ENCODE measurements around the gene DPH6. TPM values are rescaled to one million over a fixed set of nuclear protein-coding genes. Genes with fewer than 3 reads are reported as not detected.

Gene DPH6
- total and polyA plus RNA-seq, 7 donors: 5.5 to 26.0 (median 18.0) TPM

GRCh38 chr15:35471024-35471423 lies 74.9 kb downstream of the DPH6 start:
- Histone ChIP-seq H3K27ac (no peak overlapping the region), H3K4me3 (peak overlapping the region; percentile 1), H3K9me3 (no peaks in the 10 kb centered on the region), H3K27me3 (ENCODE audit: insufficient read depth in 3 of 3, low read length in 2 of 3) (no peaks in the 10 kb centered on the region), H3K36me3 (ENCODE audit: insufficient read depth in 1 of 2, low read depth in 1 of 2) (no peaks in the 10 kb centered on the region), H3K4me1 (peaks cover 6% of the 10 kb centered on the region)
- DNase-seq (no peak), ATAC-seq (peak; percentile 35 to 68 (median 62))
- no peak for TF ChIP-seq CTCF (IDR thresholded peaks at IDR 0.05)
- intact Hi-C loops (cut with DNase I): no loop called here

- intact Hi-C loops (cut with DNase I): no loop called here
- no peak for TF ChIP-seq CTCF (IDR thresholded peaks at IDR 0.05)
- no peak overlapping the region for H3K27ac ChIP-seq
- no peaks in the 10 kb centered on the region for H3K36me3 ChIP-seq (ENCODE audit: insufficient read depth in 1 of 2, low read depth in 1 of 2)
- 32 to 62% (median 45%) methylated on average over 7 of the region's 7 CpGs for WGBS, 3 donors
- H3K4me3 ChIP-seq: peak overlapping the region; percentile 1
- H3K4me1 ChIP-seq: peaks cover 6% of the 10 kb centered on the region
- H3K27me3 ChIP-seq (ENCODE audit: insufficient read depth in 3 of 3, low read length in 2 of 3): no peaks in the 10 kb centered on the region
- DNase-seq: no peak
- ATAC-seq: peak; percentile 55 to 90 (median 71)
- no peaks in the 10 kb centered on the region for H3K9me3 ChIP-seq
These were observed 75.5 kb downstream of the DPH6 start for GRCh38 chr15:35470441-35470840.

GRCh38 chr15:35466476-35466875 lies 79.5 kb downstream of the DPH6 start:
- no peak for TF ChIP-seq CTCF (IDR thresholded peaks at IDR 0.05)
- no peaks in the 10 kb centered on the region for H3K36me3 ChIP-seq (ENCODE audit: insufficient read depth in 1 of 2, low read depth in 1 of 2)
- no peaks in the 10 kb centered on the region for H3K9me3 ChIP-seq
- ATAC-seq (no peak), DNase-seq (no peak)
- H3K4me3 ChIP-seq: no peak overlapping the region
- no peaks in the 10 kb centered on the region for H3K27me3 ChIP-seq (ENCODE audit: insufficient read depth in 3 of 3, low read length in 2 of 3)
- intact Hi-C loops (cut with DNase I): no loop called here
- no peak overlapping the region for H3K27ac ChIP-seq
- WGBS, 3 donors: 46 to 47% (median 46%) methylated on average over 2 of the region's 2 CpGs
- H3K4me1 ChIP-seq: peaks cover 6% of the 10 kb centered on the region

GRCh38 chr15:35465783-35466182 lies 80.2 kb downstream of the DPH6 start:
- intact Hi-C loops (cut with DNase I): no loop called here
- Histone ChIP-seq H3K27ac (no peak overlapping the region), H3K27me3 (ENCODE audit: insufficient read depth in 3 of 3, low read length in 2 of 3) (no peaks in the 10 kb centered on the region), H3K36me3 (ENCODE audit: insufficient read depth in 1 of 2, low read depth in 1 of 2) (no peaks in the 10 kb centered on the region), H3K4me3 (no peak overlapping the region), H3K4me1 (no peaks in the 10 kb centered on the region), H3K9me3 (no peaks in the 10 kb centered on the region)
- DNase-seq (no peak), ATAC-seq (no peak)
- TF ChIP-seq CTCF (IDR thresholded peaks at IDR 0.05): no peak

- WGBS, 3 donors: 69 to 72% (median 70%) methylated on average over 4 of the region's 4 CpGs
- Histone ChIP-seq H3K4me3 (no peak overlapping the region), H3K27ac (no peak overlapping the region), H3K9me3 (no peaks in the 10 kb centered on the region), H3K36me3 (ENCODE audit: insufficient read depth in 1 of 2, low read depth in 1 of 2) (no peaks in the 10 kb centered on the region), H3K27me3 (ENCODE audit: insufficient read depth in 3 of 3, low read length in 2 of 3) (no peaks in the 10 kb centered on the region), H3K4me1 (no peaks in the 10 kb centered on the region)
- TF ChIP-seq CTCF (IDR thresholded peaks at IDR 0.05): no peak
- intact Hi-C loops (cut with DNase I): no loop called here
- DNase-seq: no peak
- ATAC-seq: no peak
These were observed 85.3 kb downstream of the DPH6 start for GRCh38 chr15:35460616-35461015.

All from psoas muscle (tissue), 8 donors.